ENCODE data around the gene SLCO3A1. TPM values are rescaled to one million over a fixed set of nuclear protein-coding genes. Genes with fewer than 3 reads are reported as not detected.
A peak's percentile ranks its signal among the peaks of the same experiment; 100 is the strongest.

SLCO3A1 gene
- total RNA-seq, result 10 to 100 TPM; 21.4 to 27.3 TPM

DNA sequence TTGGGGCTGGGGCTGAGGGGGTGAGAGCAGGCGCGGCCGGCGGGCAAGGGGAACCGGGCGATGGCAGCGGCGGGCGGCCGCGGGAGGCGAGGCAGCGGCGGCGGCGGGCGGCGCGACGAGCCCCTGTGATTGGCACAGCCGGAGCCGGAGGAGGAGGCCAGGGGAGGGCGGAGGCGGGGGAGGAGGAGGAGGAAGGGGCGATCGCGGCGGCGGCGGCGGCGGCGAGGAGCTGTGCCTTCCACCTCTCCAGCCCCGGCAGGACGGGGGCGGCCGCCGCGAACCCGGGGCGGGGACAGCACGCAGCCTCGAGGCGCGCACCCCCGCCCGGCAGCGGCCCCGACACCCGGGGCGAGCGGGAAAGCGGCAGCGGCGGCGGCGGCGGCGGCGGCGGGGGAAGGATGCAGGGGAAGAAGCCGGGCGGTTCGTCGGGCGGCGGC, at the start of gene SLCO3A1:
SLCO3A1 (plus strand) TSS at position 198 of the 437 bp plus-strand sequence.
- Histone ChIP-seq H3K4me3 (peak within 1 kb of the TSS; percentile 80 to 81), H3K9me3 (no peaks in the 10 kb centered on the region), H3K4me1 (peaks cover 0 to 56% of the 10 kb centered on the region in 2 donors), H3K27ac (peak within 1 kb of the TSS; percentile 97 to 98), H3K36me3 (no peaks in the 10 kb centered on the region), H3K27me3 (no peaks in the 10 kb centered on the region)
- TF ChIP-seq, protein P1, sequence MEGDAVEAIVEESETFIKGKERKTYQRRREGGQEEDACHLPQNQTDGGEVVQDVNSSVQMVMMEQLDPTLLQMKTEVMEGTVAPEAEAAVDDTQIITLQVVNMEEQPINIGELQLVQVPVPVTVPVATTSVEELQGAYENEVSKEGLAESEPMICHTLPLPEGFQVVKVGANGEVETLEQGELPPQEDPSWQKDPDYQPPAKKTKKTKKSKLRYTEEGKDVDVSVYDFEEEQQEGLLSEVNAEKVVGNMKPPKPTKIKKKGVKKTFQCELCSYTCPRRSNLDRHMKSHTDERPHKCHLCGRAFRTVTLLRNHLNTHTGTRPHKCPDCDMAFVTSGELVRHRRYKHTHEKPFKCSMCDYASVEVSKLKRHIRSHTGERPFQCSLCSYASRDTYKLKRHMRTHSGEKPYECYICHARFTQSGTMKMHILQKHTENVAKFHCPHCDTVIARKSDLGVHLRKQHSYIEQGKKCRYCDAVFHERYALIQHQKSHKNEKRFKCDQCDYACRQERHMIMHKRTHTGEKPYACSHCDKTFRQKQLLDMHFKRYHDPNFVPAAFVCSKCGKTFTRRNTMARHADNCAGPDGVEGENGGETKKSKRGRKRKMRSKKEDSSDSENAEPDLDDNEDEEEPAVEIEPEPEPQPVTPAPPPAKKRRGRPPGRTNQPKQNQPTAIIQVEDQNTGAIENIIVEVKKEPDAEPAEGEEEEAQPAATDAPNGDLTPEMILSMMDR (IDR thresholded peaks at IDR 0.05), result no peak
- peak; percentile 70 for DNase-seq (ENCODE audit: low spot score)

DNA sequence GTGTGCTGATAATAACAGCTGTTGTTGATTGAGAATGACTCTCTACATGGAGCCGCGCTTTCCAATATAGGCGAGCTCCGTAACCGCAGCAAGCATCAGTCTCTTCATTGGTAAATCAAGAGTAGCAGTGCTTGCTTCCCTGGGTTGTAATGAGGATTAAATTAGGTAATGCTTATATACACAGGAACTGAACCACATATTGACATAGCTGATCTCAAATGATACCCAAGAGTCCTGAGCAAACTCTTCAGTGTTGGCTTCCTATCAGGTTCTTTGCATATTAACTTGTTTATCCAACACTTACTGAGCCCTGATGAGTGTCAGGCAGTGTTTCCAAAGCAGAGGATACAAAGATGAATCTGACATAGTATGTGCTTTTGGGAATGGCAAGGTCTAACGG, 46.4 kb upstream of the SLCO3A1 start:
- no peak for DNase-seq (ENCODE audit: low spot score)
- Histone ChIP-seq H3K27me3 (no peaks in the 10 kb centered on the region), H3K27ac (no peak overlapping the region), H3K4me3 (no peak overlapping the region), H3K9me3 (peaks cover 0 to 3% of the 10 kb centered on the region in 2 donors), H3K36me3 (no peaks in the 10 kb centered on the region), H3K4me1 (peaks cover 0 to 11% of the 10 kb centered on the region in 2 donors)
- TF ChIP-seq, protein P1 (IDR thresholded peaks at IDR 0.05), result no peak

DNA sequence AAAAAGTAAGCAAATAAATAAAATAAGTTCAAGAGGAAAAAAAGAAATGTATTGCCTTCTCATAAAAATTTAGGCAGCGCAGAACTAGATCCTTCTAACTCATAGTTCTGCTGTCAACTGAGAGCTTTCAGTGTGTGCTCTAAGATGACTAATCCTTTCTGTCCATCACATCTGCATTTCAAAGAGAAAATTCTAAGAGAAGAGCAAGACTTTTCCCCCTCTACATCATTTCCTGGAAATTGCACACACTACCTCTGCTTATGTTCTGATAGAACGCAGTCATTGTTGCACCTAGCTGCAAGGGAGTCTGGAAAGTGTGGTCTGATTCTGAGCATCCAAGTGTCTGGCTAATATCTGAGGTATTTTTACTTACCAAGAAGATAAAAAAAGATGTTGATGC, 39.6 kb upstream of the SLCO3A1 start:
- H3K4me3 ChIP-seq, result no peak overlapping the region
- no peak for DNase-seq (ENCODE audit: low spot score)
- peaks cover 3 to 24% of the 10 kb centered on the region in 2 donors for H3K9me3 ChIP-seq
- H3K36me3 ChIP-seq, result no peaks in the 10 kb centered on the region
- H3K27ac ChIP-seq, result no peak overlapping the region
- TF ChIP-seq, protein P1 (IDR thresholded peaks at IDR 0.05), result no peak
- H3K27me3 ChIP-seq, result no peaks in the 10 kb centered on the region
- H3K4me1 ChIP-seq, result no peaks in the 10 kb centered on the region

DNA sequence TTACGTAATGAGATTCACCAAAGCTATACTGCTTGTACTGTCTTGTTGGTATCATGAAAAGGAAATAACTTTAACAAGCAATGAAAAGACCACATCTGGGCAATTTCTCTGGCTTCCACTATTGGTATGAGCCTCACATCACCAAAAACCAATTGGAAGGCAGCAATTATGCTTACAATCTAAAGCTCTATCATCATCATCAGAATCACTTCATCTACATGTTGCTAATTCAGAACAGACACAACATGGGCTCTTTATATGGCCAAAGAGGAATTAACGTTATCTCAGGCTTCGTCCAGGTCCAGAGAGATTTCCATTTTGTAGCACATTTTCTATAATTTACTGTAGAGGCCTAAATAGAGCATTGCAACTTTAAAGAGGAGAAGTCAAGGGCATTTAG, 36.6 kb upstream of the SLCO3A1 start:
- DNase-seq (ENCODE audit: low spot score), result no peak
- Histone ChIP-seq H3K36me3 (no peaks in the 10 kb centered on the region), H3K9me3 (peaks cover 3 to 28% of the 10 kb centered on the region in 2 donors), H3K4me1 (no peaks in the 10 kb centered on the region), H3K27ac (no peak overlapping the region), H3K4me3 (no peak overlapping the region), H3K27me3 (no peaks in the 10 kb centered on the region)
- TF ChIP-seq, protein P1 (IDR thresholded peaks at IDR 0.05), result no peak

DNA sequence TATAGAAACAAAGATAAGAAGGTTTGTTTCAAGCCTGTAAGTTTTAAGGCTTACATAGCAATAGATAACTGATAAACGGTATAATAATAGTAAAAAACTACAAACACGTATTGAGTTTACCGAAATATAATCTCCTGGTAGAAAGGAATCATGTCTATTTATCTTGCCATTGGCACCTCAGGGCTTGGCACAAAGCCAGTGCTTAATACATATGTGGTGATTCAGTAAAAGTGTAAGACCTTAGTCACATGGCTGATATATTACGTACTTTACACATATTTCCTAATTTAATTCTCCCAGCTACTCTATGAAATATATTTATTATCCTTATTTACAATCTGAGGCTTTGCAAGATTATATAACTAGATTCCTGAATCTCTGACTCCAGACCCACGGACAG, 32.0 kb upstream of the SLCO3A1 start:
- DNase-seq (ENCODE audit: low spot score), result no peak
- no peak overlapping the region for H3K4me3 ChIP-seq
- H3K36me3 ChIP-seq, result no peaks in the 10 kb centered on the region
- TF ChIP-seq, protein P1 (IDR thresholded peaks at IDR 0.05), result no peak
- H3K27me3 ChIP-seq, result no peaks in the 10 kb centered on the region
- H3K4me1 ChIP-seq, result no peaks in the 10 kb centered on the region
- H3K27ac ChIP-seq, result no peak overlapping the region
- H3K9me3 ChIP-seq, result peaks cover 0 to 7% of the 10 kb centered on the region in 2 donors

DNA sequence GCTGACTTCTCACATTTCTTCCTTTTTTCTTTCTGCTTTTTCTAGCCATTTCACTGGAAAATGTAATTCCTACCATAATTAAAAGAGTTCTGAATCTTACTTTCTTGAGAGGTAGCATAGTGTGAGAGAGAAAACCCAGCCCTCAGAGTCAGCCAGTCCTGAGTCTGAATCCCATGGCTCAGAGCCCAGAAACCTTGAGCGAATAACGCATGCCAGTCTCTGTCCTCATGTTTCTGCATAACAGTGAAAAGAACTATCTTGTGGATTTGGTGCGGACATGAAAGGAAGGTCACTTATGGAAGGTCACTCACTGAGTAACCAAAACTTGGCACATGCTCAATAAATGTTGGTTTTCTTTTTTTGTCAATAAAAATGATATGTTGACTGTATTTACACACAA, 29.3 kb upstream of the SLCO3A1 start:
- Histone ChIP-seq H3K9me3 (peaks cover 0 to 7% of the 10 kb centered on the region in 2 donors), H3K4me1 (no peaks in the 10 kb centered on the region), H3K36me3 (no peaks in the 10 kb centered on the region), H3K27ac (peak overlapping the region; percentile 54 to 75), H3K4me3 (no peak overlapping the region), H3K27me3 (no peaks in the 10 kb centered on the region)
- TF ChIP-seq, protein P1 (IDR thresholded peaks at IDR 0.05), result no peak
- no peak for DNase-seq (ENCODE audit: low spot score)
